Endothelial cell of umbilical vein (primary cell): Measurements from ENCODE around the gene AIF1L.

ENCODE experiments used
- CTCF ChIP-seq, 2 donors: IDR thresholded peaks; 1 replicate in 1 of 2; 2 replicates in 1 of 2; pipeline ENCODE4 v1.5.1; 2011; ENCODE audit warnings: low read length in 2 of 2, mild to moderate bottlenecking in 2 of 2, moderate library complexity in 2 of 2, control low read depth in 1 of 2, inconsistent platforms in 1 of 2, low read depth in 1 of 2; ENCODE audit not compliant: insufficient read depth in 1 of 2; ENCODE audit errors: extremely low read depth in 1 of 2
- EZH2 ChIP-seq: IDR thresholded peaks from 2 replicates; pipeline ENCODE4 v1.6.1; 2012; ENCODE audit warnings: borderline replicate concordance, low read depth, mild to moderate bottlenecking, moderate library complexity, low read length, inconsistent platforms; ENCODE audit not compliant: severe bottlenecking
- FOS ChIP-seq: IDR thresholded peaks from 2 replicates; pipeline ENCODE4 v1.6.1; 2011; ENCODE audit warnings: mild to moderate bottlenecking, low read length, moderate library complexity, borderline replicate concordance; ENCODE audit not compliant: insufficient read depth
- MAX ChIP-seq: IDR thresholded peaks from 2 replicates; pipeline ENCODE4 v1.6.1; 2011; ENCODE audit not compliant: insufficient read depth, insufficient read length
- POLR2A ChIP-seq: IDR thresholded peaks from 2 replicates; pipeline ENCODE4 v1.6.1; 2012; ENCODE audit warnings: low read depth, mild to moderate bottlenecking, control low read depth, low read length
- POLR2AphosphoS5 ChIP-seq: IDR thresholded peaks from 2 replicates; pipeline ENCODE4 v1.6.1; 2012; ENCODE audit warnings: low read depth, mild to moderate bottlenecking, control low read depth, low read length, moderate library complexity; ENCODE audit not compliant: insufficient read depth

GRCh38 chr9:131096269-131097125 lies at the start of gene AIF1L:
- TF ChIP-seq CTCF (IDR thresholded peaks at IDR 0.05; ENCODE audit: extremely low read depth in 1 of 2, insufficient read depth in 1 of 2, low read depth in 1 of 2, low read length in 2 of 2) (peak in 1 of 2 donors; percentile 45), MAX (no peak), EZH2 (peak; percentile 80), POLR2AphosphoS5 (no peak), FOS (no peak), POLR2A (no peak)
